Activated CD8-positive, alpha-beta T cell treated with anti-CD3 and anti-CD28 coated beads for 36 hours (primary cell): ENCODE measurements around the gene SBK2. TPM values are rescaled to one million over a fixed set of nuclear protein-coding genes. Genes with fewer than 3 reads are reported as not detected.

Experiments used
- ATAC-seq: fragments of 200-7000 bp; cut with Tn5 transposase; one replicate; pipeline ENCODE4 v1.10.0; 2021; ENCODE audit warnings: mild to moderate bottlenecking, moderate library complexity
- CTCF ChIA-PET: fragments of 350-600 bp; sonication (Branson Sonifier 250); formaldehyde crosslinking; loops from one replicate; lab custom pipeline; 2021; ENCODE audit warnings: antibody characterized with exemption; lab: Charles Lee
- POLR2A ChIA-PET: fragments of 350-600 bp; sonication (Branson Sonifier 250); formaldehyde crosslinking; loops from one replicate; lab custom pipeline; 2021; ENCODE audit warnings: antibody characterized with exemption; lab: Charles Lee
- DNase-seq: peaks from one replicate; pipeline ENCODE4 v3.0.0-alpha.2; 2020
- H3K27ac Mint-ChIP-seq: one replicate; pipeline ENCODE4 v1.8.0; 2021; ENCODE audit warnings: mild to moderate bottlenecking, mixed read lengths
- H3K27me3 Mint-ChIP-seq: one replicate; pipeline ENCODE4 v1.8.0; 2021; ENCODE audit warnings: mixed read lengths
- H3K36me3 Mint-ChIP-seq: one replicate; pipeline ENCODE4 v1.8.0; 2021; ENCODE audit warnings: low read depth, mixed read lengths
- H3K4me1 Mint-ChIP-seq: one replicate; pipeline ENCODE4 v1.8.0; 2021; ENCODE audit warnings: low read depth, mixed read lengths
- H3K4me3 Mint-ChIP-seq: one replicate; pipeline ENCODE4 v1.8.0; 2021; ENCODE audit warnings: mild to moderate bottlenecking, moderate library complexity, mixed read lengths
- H3K9me3 Mint-ChIP-seq: one replicate; pipeline ENCODE4 v1.8.0; 2021; ENCODE audit warnings: mixed read lengths
- CTCF ChIP-seq: fragments of 200-600 bp; IDR thresholded peaks from one replicate; pipeline ENCODE4 v1.8.0; 2022; ENCODE audit warnings: antibody characterized with exemption, mild to moderate bottlenecking
- intact Hi-C: fragments of 100-400 bp; cut with micrococcal nuclease; formaldehyde crosslinking; loops from one replicate; pipeline ENCODE4 v1.10.0; 2022
- total RNA-seq, 2 experiments: library from RNA; stranded (reverse); gene quantifications; one replicate each; pipeline ENCODE4 v1.2.3, GENCODE V29; 2021

SBK2 gene
- total RNA-seq, 2 experiments from 2014 or later = not detected

GRCh38 chr19:55554302-55554701, 17.4 kb upstream of the SBK2 start:
- intact Hi-C loops = no loop called here
- POLR2A ChIA-PET = no interaction called here
- Mint-ChIP-seq H3K9me3 (no peaks in the 10 kb centered on the region), H3K27ac (no peak overlapping the region), H3K4me3 (no peak overlapping the region), H3K4me1 (no peaks in the 10 kb centered on the region), H3K27me3 (peaks cover 6% of the 10 kb centered on the region), H3K36me3 (no peaks in the 10 kb centered on the region)
- CTCF ChIA-PET = interaction anchor here (1.1 kb wide), 1 partner anchor 77 kb away, joined by 3 read pairs; no protein-coding TSS in a partner anchor
- no peak for TF ChIP-seq CTCF
- ATAC-seq = no peak
- no peak for DNase-seq

GRCh38 chr19:55553217-55554182, 16.6 kb upstream of the SBK2 start:
- H3K9me3 Mint-ChIP-seq = no peaks in the 10 kb centered on the region
- no peak overlapping the region for H3K4me3 Mint-ChIP-seq
- DNase-seq (no peak), ATAC-seq (no peak)
- intact Hi-C loops = no loop called here
- no peaks in the 10 kb centered on the region for H3K36me3 Mint-ChIP-seq
- POLR2A ChIA-PET = no interaction called here
- no peak overlapping the region for H3K27ac Mint-ChIP-seq
- CTCF ChIA-PET = interaction anchor here (1.1 to 1.3 kb wide), 2 partner anchors 53 to 78 kb away, joined by 3 to 4 read pairs; no protein-coding TSS in a partner anchor
- H3K4me1 Mint-ChIP-seq = no peaks in the 10 kb centered on the region
- TF ChIP-seq CTCF = no peak
- H3K27me3 Mint-ChIP-seq = peaks cover 6% of the 10 kb centered on the region

GRCh38 chr19:55552620-55553019, 15.7 kb upstream of the SBK2 start:
- no peak for TF ChIP-seq CTCF
- no peaks in the 10 kb centered on the region for H3K4me1 Mint-ChIP-seq
- DNase-seq = no peak
- POLR2A ChIA-PET = no interaction called here
- H3K27me3 Mint-ChIP-seq = peaks cover 6% of the 10 kb centered on the region
- ATAC-seq = no peak
- intact Hi-C loops = no loop called here
- no peaks in the 10 kb centered on the region for H3K9me3 Mint-ChIP-seq
- H3K27ac Mint-ChIP-seq = no peak overlapping the region
- CTCF ChIA-PET = interaction anchor here (0.6 to 1.3 kb wide), 3 partner anchors 33 to 54 kb away, joined by 3 to 4 read pairs (median 4); no protein-coding TSS in a partner anchor
- no peak overlapping the region for H3K4me3 Mint-ChIP-seq
- no peaks in the 10 kb centered on the region for H3K36me3 Mint-ChIP-seq

GRCh38 chr19:55552206-55552605, 15.3 kb upstream of the SBK2 start:
- Mint-ChIP-seq H3K4me3 (no peak overlapping the region), H3K36me3 (no peaks in the 10 kb centered on the region), H3K4me1 (peaks cover 2% of the 10 kb centered on the region), H3K27ac (no peak overlapping the region), H3K9me3 (no peaks in the 10 kb centered on the region), H3K27me3 (peaks cover 3% of the 10 kb centered on the region)
- no peak for DNase-seq
- intact Hi-C loops = no loop called here
- CTCF ChIA-PET = interaction anchor here (0.6 to 1.3 kb wide), 3 partner anchors 32 to 54 kb away, joined by 3 to 4 read pairs (median 4); no protein-coding TSS in a partner anchor
- no peak for ATAC-seq
- TF ChIP-seq CTCF = no peak
- POLR2A ChIA-PET = no interaction called here

- TF ChIP-seq CTCF = no peak
- H3K27ac Mint-ChIP-seq = no peak overlapping the region
- ATAC-seq = no peak
- peaks cover 9% of the 10 kb centered on the region for H3K27me3 Mint-ChIP-seq
- ChIA-PET CTCF (no interaction called here), POLR2A (interaction anchor here (1.1 kb wide), 1 partner anchor 350 kb away, joined by 3 read pairs; no protein-coding TSS in a partner anchor)
- no peaks in the 10 kb centered on the region for H3K36me3 Mint-ChIP-seq
- peaks cover 2% of the 10 kb centered on the region for H3K4me1 Mint-ChIP-seq
- no peak for DNase-seq
- intact Hi-C loops = no loop called here
- H3K9me3 Mint-ChIP-seq = no peaks in the 10 kb centered on the region
- no peak overlapping the region for H3K4me3 Mint-ChIP-seq
Observed at GRCh38 chr19:55550321-55550650, 13.4 kb upstream of the SBK2 start.
